Stimulated activated effector memory CD8-positive, alpha-beta T cell treated with anti-CD3 and anti-CD28 coated beads, Interleukin-12 subunit alpha, Interleukin-12 subunit beta, amount 100 ng/mL, for 72 hours (primary cell): Measurements from ENCODE around the gene HYCC2.
A peak's percentile ranks its signal among the peaks of the same experiment; 100 is the strongest.
"Not testable (repeated sequence)": the region's sequence is repeated elsewhere in the genome, so short reads cannot be mapped to it uniquely, and the experiment has no call there.

Source experiments
- ATAC-seq: fragments of 150-1000 bp; cut with Tn5 transposase; 2 replicates; pipeline ENCODE4 v1.10.0; 2021
- DNase-seq, 2 donors: peaks; one replicate each; pipeline ENCODE4 v3.0.0; 2021 to 2022; ENCODE audit warnings: low spot score in 2 of 2
- H3K27ac Mint-ChIP-seq: one replicate; pipeline ENCODE4 v1.8.0; 2022; ENCODE audit warnings: mild to moderate bottlenecking, mixed read lengths
- H3K36me3 Mint-ChIP-seq: one replicate; pipeline ENCODE4 v1.8.0; 2022; ENCODE audit warnings: mild to moderate bottlenecking, mixed read lengths
- H3K4me1 Mint-ChIP-seq: one replicate; pipeline ENCODE4 v1.8.0; 2022; ENCODE audit warnings: mixed read lengths
- H3K4me3 Mint-ChIP-seq: one replicate; pipeline ENCODE4 v1.8.0; 2022; ENCODE audit warnings: mild to moderate bottlenecking, mixed read lengths
- H3K9me3 Mint-ChIP-seq: one replicate; pipeline ENCODE4 v1.8.0; 2022; ENCODE audit warnings: mixed read lengths

HYCC2 gene

DNA sequence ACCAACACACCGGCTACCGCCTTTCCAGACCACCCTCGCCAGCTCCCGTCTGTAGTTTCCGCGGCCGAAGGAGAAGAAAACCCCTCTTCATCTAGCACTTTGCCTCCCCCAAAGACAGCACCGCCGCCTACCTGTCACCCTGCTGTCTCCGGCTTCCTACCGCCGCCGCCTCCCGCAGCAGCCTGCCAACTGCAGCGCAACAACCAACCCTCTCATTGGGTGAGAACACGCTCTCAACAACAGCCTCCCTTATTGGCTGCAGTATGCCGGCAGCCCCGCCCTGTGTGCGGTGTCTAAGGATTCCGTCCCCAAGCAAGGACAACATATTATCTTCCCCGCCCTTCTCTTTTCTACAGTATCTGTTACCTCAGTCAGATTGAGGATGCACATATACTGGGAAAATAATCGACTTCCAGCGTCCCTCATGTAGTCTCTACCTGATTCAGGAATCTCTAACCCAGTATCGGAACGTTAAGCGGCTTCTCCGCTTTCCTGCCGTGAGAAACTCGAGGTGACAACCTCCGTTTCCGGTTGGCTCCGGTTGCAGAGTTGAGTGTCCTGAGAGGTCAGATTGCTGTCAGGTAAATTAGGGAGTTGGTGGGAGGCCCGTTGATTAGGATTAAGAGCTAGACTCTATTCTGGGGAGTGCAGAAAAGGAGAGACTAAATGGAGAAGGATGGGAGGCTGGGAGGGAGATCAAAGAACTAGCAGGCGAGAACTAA, at the start of gene HYCC2, which contains the start of gene NDUFB3:
Gene HYCC2, minus strand, starts transcription at position 193 of the 722 bp plus-strand sequence. CDS start 47,662 bp downstream, outside the sequence.
Gene NDUFB3, plus strand, starts transcription at position 523 of the 722 bp plus-strand sequence. CDS start 6,882 bp downstream, outside the sequence.
- Mint-ChIP-seq H3K36me3 (peaks cover 18% of the 10 kb centered on the region), H3K27ac (peak within 1 kb of the TSS; percentile 96), H3K4me1 (peaks cover 51% of the 10 kb centered on the region), H3K9me3 (no peaks in the 10 kb centered on the region), H3K4me3 (peak within 1 kb of the TSS; percentile 99)
- DNase-seq (peak; percentile 77 to 93), ATAC-seq (peak; percentile 99)

- no peaks in the 10 kb centered on the region for H3K9me3 Mint-ChIP-seq
- ATAC-seq (peak; percentile 2), DNase-seq (peak in 1 of 2 donors; percentile 63)
- H3K27ac Mint-ChIP-seq, result peak overlapping the region; percentile 99
- peaks cover 99% of the 10 kb centered on the region for H3K36me3 Mint-ChIP-seq
- peaks cover 41% of the 10 kb centered on the region for H3K4me1 Mint-ChIP-seq
- H3K4me3 Mint-ChIP-seq, result peak overlapping the region; percentile 95
These were observed 47.7 kb upstream of the HYCC2 start for GRCh38 chr2:201118961-201119854.

DNA sequence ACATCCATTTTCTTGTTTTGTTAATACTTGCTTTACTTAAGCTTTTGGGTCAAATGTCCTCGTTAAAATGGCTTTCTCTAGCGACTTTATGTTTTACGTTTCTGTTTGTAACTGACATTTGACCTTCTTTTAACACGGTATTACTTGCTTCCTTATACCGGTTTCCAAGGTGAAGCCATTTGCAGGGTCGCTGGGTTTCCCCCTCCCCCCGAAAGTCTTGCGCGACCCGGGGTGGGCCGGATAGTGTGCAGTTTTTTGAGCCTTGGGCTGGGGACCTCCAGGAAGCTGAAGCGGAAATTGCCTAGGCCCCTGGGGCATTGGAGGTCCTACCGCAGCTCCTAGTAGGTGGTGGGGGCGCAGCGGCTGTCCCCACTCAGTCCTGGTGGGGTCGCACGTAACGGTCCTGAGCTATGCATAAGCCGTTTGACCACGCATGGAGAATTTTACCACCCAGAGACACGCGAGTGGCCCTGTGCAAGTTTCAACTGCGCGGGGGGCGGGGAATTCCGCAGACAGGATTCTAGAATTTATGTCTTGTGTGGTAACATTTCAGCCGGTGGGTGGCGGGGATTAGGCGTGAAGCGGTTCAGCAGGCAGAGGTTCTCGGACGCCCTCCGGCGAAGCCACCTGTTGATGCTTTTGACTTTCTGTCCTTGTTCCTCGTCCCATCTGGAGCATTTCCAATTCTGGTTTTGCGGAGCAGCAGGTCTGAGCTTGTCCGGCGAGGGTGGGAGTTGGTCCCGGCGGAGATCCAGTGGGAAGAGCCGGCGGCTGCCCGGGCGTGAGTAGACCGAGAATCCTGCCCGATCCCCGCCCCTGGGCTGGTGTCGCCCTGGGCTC, 46.9 kb upstream of the HYCC2 start:
- peak overlapping the region; percentile 95 for H3K4me3 Mint-ChIP-seq
- ATAC-seq (peak; percentile 65), DNase-seq (peak; percentile 70 to 95)
- H3K27ac Mint-ChIP-seq, result peak overlapping the region; percentile 99
- peaks cover 39% of the 10 kb centered on the region for H3K4me1 Mint-ChIP-seq
- H3K36me3 Mint-ChIP-seq, result peaks cover 91% of the 10 kb centered on the region
- H3K9me3 Mint-ChIP-seq, result no peaks in the 10 kb centered on the region

- not testable (repeated sequence) for ATAC-seq, DNase-seq, H3K9me3 Mint-ChIP-seq
- peak overlapping the region; percentile 99 for H3K27ac Mint-ChIP-seq
- H3K4me1 Mint-ChIP-seq, result peaks cover 40% of the 10 kb centered on the region
- H3K4me3 Mint-ChIP-seq, result peak overlapping the region; percentile 95
- H3K36me3 Mint-ChIP-seq, result peaks cover 84% of the 10 kb centered on the region
These were observed 46.2 kb upstream of the HYCC2 start for GRCh38 chr2:201117735-201118094.

- H3K4me1 Mint-ChIP-seq, result peaks cover 34% of the 10 kb centered on the region
- H3K36me3 Mint-ChIP-seq, result peaks cover 79% of the 10 kb centered on the region
- H3K27ac Mint-ChIP-seq, result peak overlapping the region; percentile 99
- DNase-seq (peak in 1 of 2 donors; percentile 77), ATAC-seq (peak; percentile 55)
- peak overlapping the region; percentile 95 for H3K4me3 Mint-ChIP-seq
- H3K9me3 Mint-ChIP-seq, result no peaks in the 10 kb centered on the region
These were observed 45.7 kb upstream of the HYCC2 start for GRCh38 chr2:201116959-201117734.

DNA sequence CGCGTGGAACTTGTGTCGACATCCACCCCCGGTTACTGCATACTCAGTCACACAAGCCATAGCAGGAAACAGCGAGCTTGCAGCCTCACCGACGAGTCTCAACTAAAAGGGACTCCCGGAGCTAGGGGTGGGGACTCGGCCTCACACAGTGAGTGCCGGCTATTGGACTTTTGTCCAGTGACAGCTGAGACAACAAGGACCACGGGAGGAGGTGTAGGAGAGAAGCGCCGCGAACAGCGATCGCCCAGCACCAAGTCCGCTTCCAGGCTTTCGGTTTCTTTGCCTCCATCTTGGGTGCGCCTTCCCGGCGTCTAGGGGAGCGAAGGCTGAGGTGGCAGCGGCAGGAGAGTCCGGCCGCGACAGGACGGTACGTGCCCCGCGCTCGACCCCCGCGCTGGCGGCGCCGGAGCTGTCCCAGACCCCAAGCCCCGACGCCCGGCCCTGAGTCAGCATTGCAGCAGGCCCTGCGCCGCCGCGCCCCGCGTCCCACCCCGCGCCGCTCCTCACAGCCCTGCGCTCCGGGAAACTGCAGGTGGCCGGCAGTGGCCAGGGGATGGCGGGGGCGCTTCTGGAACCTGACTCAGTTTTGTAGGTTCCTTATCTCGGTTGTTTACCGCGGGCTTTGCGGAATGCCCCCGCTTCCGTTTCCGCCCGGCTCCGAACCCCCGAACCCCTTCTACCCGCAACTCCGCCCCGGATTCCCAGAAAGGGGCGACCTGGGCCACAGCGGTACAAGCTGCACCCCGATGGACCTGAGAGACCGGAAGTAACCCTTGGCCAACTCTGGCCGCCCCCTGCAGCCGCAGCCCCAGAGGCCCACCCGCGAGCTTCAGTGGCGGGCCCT, 44.9 kb upstream of the HYCC2 start, which contains the start of gene CFLAR:
Gene CFLAR, plus strand, starts transcription at position 50 of the 844 bp plus-strand sequence. CDS start 13,702 bp downstream, outside the sequence.
- H3K9me3 Mint-ChIP-seq, result no peaks in the 10 kb centered on the region
- peaks cover 33% of the 10 kb centered on the region for H3K4me1 Mint-ChIP-seq

GRCh38 chr2:201114846-201115245, 43.4 kb upstream of the HYCC2 start:
- Mint-ChIP-seq H3K36me3 (peaks cover 56% of the 10 kb centered on the region), H3K27ac (peak overlapping the region; percentile 99), H3K9me3 (no peaks in the 10 kb centered on the region), H3K4me1 (peaks cover 33% of the 10 kb centered on the region), H3K4me3 (peak overlapping the region; percentile 95)
- DNase-seq (no peak), ATAC-seq (no peak)

More for the DNA sequence above, 44.9 kb upstream of the HYCC2 start, which contains the start of gene CFLAR:
- Mint-ChIP-seq H3K36me3 (peaks cover 71% of the 10 kb centered on the region), H3K4me3 (peak within 1 kb of the TSS; percentile 95), H3K27ac (peak within 1 kb of the TSS; percentile 99)
- DNase-seq, result peak; percentile 77 to 97
- ATAC-seq, result peak; percentile 70

- no peaks in the 10 kb centered on the region for H3K9me3 Mint-ChIP-seq
- H3K4me1 Mint-ChIP-seq, result peaks cover 33% of the 10 kb centered on the region
- DNase-seq (no peak), ATAC-seq (no peak)
- H3K4me3 Mint-ChIP-seq, result peak overlapping the region; percentile 95
- peaks cover 51% of the 10 kb centered on the region for H3K36me3 Mint-ChIP-seq
- H3K27ac Mint-ChIP-seq, result peak overlapping the region; percentile 99
These were observed 42.9 kb upstream of the HYCC2 start for GRCh38 chr2:201114350-201114749.

DNA sequence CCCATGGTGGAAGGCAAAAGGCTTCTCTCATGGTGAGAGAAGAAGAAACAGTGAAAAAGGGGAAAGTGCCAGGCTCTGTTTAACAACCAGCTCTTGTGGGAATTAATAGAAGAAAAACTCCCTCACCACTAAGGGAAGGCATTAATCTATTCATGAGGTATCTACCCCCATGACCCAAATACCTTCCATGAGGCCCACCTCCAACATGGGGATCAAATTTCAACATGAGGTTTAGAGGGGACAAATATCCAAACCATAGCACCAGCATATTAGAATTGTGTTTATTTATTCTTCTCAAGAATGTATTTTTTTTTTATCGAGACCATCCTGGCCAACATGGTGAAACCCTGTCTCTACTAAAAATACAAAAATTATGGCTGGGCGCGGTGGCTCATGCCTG, 39.6 kb upstream of the HYCC2 start:
- Mint-ChIP-seq H3K9me3 (no peaks in the 10 kb centered on the region), H3K36me3 (peaks cover 18% of the 10 kb centered on the region), H3K4me3 (no peak overlapping the region), H3K4me1 (peaks cover 24% of the 10 kb centered on the region), H3K27ac (no peak overlapping the region)
- no peak for DNase-seq
- no peak for ATAC-seq

- Mint-ChIP-seq H3K9me3 (no peaks in the 10 kb centered on the region), H3K4me1 (peaks cover 19% of the 10 kb centered on the region), H3K36me3 (peaks cover 13% of the 10 kb centered on the region), H3K27ac (no peak overlapping the region), H3K4me3 (no peak overlapping the region)
- DNase-seq, result no peak
- no peak for ATAC-seq
These were observed 39.1 kb upstream of the HYCC2 start for GRCh38 chr2:201110615-201111014.

DNA sequence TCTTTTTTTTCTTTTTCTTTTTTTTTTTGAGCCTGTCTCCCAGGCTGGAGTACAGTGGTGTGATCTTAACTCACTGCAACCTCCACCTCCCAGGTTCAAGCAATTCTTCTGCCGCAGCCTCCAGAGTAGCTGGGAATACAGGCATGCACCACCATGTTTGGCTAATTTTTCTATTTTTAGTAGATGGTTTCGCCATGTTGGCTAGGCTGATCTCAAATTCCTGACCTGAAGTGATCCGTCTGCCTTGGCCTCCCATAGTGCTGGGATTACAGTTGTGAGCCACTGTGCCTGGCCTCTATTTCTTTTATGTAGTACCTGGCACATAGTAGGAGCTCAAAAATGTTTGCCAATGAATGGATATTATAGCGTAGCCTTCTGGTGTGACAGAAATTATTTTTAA, 37.7 kb upstream of the HYCC2 start:
- ATAC-seq (no peak), DNase-seq (no peak)
- Mint-ChIP-seq H3K27ac (no peak overlapping the region), H3K9me3 (no peaks in the 10 kb centered on the region), H3K4me1 (peaks cover 6% of the 10 kb centered on the region), H3K36me3 (no peaks in the 10 kb centered on the region), H3K4me3 (no peak overlapping the region)

- Mint-ChIP-seq H3K4me3 (no peak overlapping the region), H3K4me1 (peaks cover 2% of the 10 kb centered on the region), H3K36me3 (no peaks in the 10 kb centered on the region), H3K9me3 (no peaks in the 10 kb centered on the region), H3K27ac (no peak overlapping the region)
- ATAC-seq (no peak), DNase-seq (no peak)
These were observed 36.9 kb upstream of the HYCC2 start for GRCh38 chr2:201108341-201108740.

DNA sequence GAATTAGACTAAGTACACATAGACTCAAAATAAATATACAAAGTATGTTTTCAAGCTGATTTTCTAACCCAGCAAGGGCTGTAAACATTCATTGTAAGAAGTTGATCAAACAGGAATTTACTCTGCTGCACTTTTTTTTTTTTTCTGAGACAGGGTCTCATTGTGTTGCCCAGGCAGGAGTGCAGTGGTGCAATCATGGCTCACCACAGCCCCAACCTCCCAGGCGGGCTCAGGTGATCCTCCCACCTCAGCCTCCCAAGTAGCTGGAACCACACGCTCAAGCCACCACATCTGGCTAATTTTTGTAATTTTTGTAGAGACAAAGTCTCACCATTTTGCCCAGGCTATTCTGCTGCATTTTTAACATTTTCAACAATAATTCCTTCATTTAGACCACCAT, 36.2 kb upstream of the HYCC2 start:
- ATAC-seq, result no peak
- no peaks in the 10 kb centered on the region for H3K9me3 Mint-ChIP-seq

More for the DNA sequence above, 36.2 kb upstream of the HYCC2 start:
- no peaks in the 10 kb centered on the region for H3K4me1 Mint-ChIP-seq
- H3K27ac Mint-ChIP-seq, result no peak overlapping the region
- H3K36me3 Mint-ChIP-seq, result no peaks in the 10 kb centered on the region
- no peak overlapping the region for H3K4me3 Mint-ChIP-seq
- DNase-seq, result no peak
